ENCODE data around the gene CDK5RAP2. TPM values are rescaled to one million over a fixed set of nuclear protein-coding genes. Genes with fewer than 3 reads are reported as not detected.

Gene CDK5RAP2
- total RNA-seq, 1 donor from 2014 or later, result 80.0 TPM

GRCh38 chr9:120616966-120617935 is 37.3 kb upstream of the CDK5RAP2 start:
- Mint-ChIP-seq H3K36me3 (ENCODE audit: low read depth) (peaks cover 21% of the 10 kb centered on the region), H3K27me3 (no peaks in the 10 kb centered on the region), H3K4me3 (no peak overlapping the region), H3K4me1 (peaks cover 2% of the 10 kb centered on the region), H3K9me3 (no peaks in the 10 kb centered on the region), H3K27ac (no peak overlapping the region)
- ChIA-PET POLR2A (interaction anchor here (0.6 kb wide), 1 partner anchor 40 kb away, joined by 3 read pairs; no protein-coding TSS in a partner anchor), CTCF (interaction anchor here (1.0 to 2.0 kb wide), 2 partner anchors 139 to 443 kb away, joined by 3 to 5 read pairs; no protein-coding TSS in a partner anchor)
- ATAC-seq (ENCODE audit: low read depth) (no peak), DNase-seq (no peak)
- intact Hi-C loops (cut with micrococcal nuclease), result loop anchor here (5.0 kb wide), 1 partner anchor 125 kb away; no protein-coding TSS in a partner anchor
- no peak for TF ChIP-seq CTCF (IDR thresholded peaks at IDR 0.05)

GRCh38 chr9:120612218-120612617 is 32.3 kb upstream of the CDK5RAP2 start:
- DNase-seq (no peak), ATAC-seq (ENCODE audit: low read depth) (no peak)
- H3K36me3 Mint-ChIP-seq (ENCODE audit: low read depth), result peaks cover 31% of the 10 kb centered on the region
- no peak for TF ChIP-seq CTCF (IDR thresholded peaks at IDR 0.05)
- H3K9me3 Mint-ChIP-seq, result no peaks in the 10 kb centered on the region
- H3K4me3 Mint-ChIP-seq, result no peak overlapping the region
- no peaks in the 10 kb centered on the region for H3K4me1 Mint-ChIP-seq
- CTCF ChIA-PET, result no interaction called here
- H3K27ac Mint-ChIP-seq, result no peak overlapping the region
- intact Hi-C loops (cut with micrococcal nuclease), result no loop called here
- POLR2A ChIA-PET, result no interaction called here
- no peaks in the 10 kb centered on the region for H3K27me3 Mint-ChIP-seq

GRCh38 chr9:120611690-120612068 is 31.7 kb upstream of the CDK5RAP2 start:
- H3K27ac Mint-ChIP-seq, result no peak overlapping the region
- H3K4me3 Mint-ChIP-seq, result no peak overlapping the region
- TF ChIP-seq CTCF (IDR thresholded peaks at IDR 0.05), result no peak
- DNase-seq (no peak), ATAC-seq (ENCODE audit: low read depth) (no peak)
- intact Hi-C loops (cut with micrococcal nuclease), result no loop called here
- CTCF ChIA-PET, result no interaction called here
- no peaks in the 10 kb centered on the region for H3K27me3 Mint-ChIP-seq
- H3K36me3 Mint-ChIP-seq (ENCODE audit: low read depth), result peaks cover 36% of the 10 kb centered on the region
- POLR2A ChIA-PET, result interaction anchor here (0.6 kb wide), 1 partner anchor 15 kb away, joined by 3 read pairs; no protein-coding TSS in a partner anchor
- H3K9me3 Mint-ChIP-seq, result no peaks in the 10 kb centered on the region
- H3K4me1 Mint-ChIP-seq, result no peaks in the 10 kb centered on the region

GRCh38 chr9:120610975-120611689 is 31.2 kb upstream of the CDK5RAP2 start:
- TF ChIP-seq CTCF (IDR thresholded peaks at IDR 0.05), result no peak
- no peak for DNase-seq
- Mint-ChIP-seq H3K36me3 (ENCODE audit: low read depth) (peaks cover 39% of the 10 kb centered on the region), H3K4me3 (no peak overlapping the region), H3K9me3 (no peaks in the 10 kb centered on the region), H3K27me3 (no peaks in the 10 kb centered on the region), H3K4me1 (no peaks in the 10 kb centered on the region), H3K27ac (no peak overlapping the region)
- intact Hi-C loops (cut with micrococcal nuclease), result no loop called here
- no peak for ATAC-seq (ENCODE audit: low read depth)
- ChIA-PET CTCF (interaction anchor here (1.0 kb wide), 1 partner anchor 15 kb away, joined by 6 read pairs; no protein-coding TSS in a partner anchor), POLR2A (interaction anchor here (0.6 kb wide), 1 partner anchor 14 kb away, joined by 3 read pairs; no protein-coding TSS in a partner anchor)

- ChIA-PET CTCF (interaction anchor here (1.0 kb wide), 1 partner anchor 13 kb away, joined by 6 read pairs; no protein-coding TSS in a partner anchor), POLR2A (no interaction called here)
- intact Hi-C loops (cut with micrococcal nuclease), result no loop called here
Measured at GRCh38 chr9:120609636-120610035, 29.7 kb upstream of the CDK5RAP2 start.

More at GRCh38 chr9:120609636-120610035, 29.7 kb upstream of the CDK5RAP2 start:
- DNase-seq (no peak), ATAC-seq (ENCODE audit: low read depth) (no peak)
- Mint-ChIP-seq H3K27me3 (no peaks in the 10 kb centered on the region), H3K4me1 (no peaks in the 10 kb centered on the region), H3K36me3 (ENCODE audit: low read depth) (peaks cover 48% of the 10 kb centered on the region), H3K9me3 (no peaks in the 10 kb centered on the region), H3K4me3 (no peak overlapping the region), H3K27ac (no peak overlapping the region)
- no peak for TF ChIP-seq CTCF (IDR thresholded peaks at IDR 0.05)
